Activated CD8-positive, alpha-beta memory T cell treated with anti-CD3 and anti-CD28 coated beads, Interleukin-2, amount 50 U/mL, for 48 hours (primary cell): ENCODE measurements around the gene TUSC2.

ENCODE experiments used
- DNase-seq: peaks from one replicate; pipeline ENCODE4 v3.0.0-alpha.2; 2020

TUSC2 gene

DNA sequence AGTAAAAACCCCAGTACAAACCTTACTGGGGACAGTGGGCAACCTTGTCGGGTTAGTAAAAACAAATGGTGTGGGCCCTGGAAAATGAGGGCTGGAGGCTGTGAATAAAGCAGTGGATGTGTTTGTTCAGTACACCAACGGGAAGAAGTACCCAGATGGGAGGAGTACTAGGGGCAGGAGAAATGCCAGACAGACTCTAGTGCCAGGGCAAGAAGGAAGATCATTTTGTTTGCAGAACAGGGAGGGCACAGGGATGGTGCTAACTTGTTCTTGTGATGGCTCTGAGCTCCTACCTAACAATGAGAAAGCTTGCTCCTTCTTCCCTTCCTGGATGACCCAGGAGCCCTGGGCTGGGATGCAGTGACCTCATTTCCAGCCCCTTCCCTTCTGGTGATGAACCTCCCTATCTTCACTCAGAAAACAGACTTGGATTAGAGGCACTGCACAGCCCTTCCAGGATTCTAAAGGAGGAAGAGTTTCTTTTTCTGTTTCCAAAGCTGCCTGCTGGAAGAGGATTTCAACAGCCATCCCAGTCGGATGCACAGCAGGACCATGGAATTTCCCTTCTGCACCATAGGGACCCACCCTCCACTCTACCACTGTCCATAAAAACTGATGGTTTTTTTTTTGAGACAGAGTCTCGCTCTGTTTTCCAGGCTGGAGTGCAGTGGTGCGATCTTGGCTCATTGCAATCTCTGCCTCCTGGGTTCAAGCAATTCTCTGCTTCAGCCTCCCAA is 6.5 kb upstream of the TUSC2 start:
- DNase-seq, result no peak

DNA sequence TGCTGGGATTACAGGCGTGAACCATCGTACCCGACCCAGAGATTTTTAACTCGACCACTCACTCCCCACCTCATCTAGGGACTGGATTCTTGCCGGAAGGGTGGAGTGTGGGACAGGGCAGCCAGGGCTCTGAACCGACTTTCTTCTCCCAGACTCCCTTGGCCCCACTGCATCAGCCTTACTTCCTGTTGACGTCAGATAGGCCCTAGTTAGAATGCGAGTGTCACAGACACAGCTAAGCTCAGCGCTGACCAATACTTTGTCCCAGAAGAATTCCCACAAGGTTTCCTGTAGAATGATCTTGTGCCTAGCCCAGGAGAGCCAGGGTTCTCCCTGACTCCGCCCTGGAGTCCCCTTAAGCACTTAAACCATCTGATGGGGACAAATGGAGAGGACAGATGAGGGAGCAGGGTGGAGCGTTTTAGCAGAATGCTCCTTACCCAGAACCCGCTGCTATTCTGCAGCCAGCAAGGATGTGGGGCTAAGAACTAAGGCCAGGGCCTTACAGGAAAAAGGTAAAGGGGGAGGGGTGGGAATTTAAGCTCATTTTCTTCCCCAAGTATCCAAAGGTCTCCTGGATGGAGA is 5.8 kb upstream of the TUSC2 start:
- DNase-seq, result no peak

DNA sequence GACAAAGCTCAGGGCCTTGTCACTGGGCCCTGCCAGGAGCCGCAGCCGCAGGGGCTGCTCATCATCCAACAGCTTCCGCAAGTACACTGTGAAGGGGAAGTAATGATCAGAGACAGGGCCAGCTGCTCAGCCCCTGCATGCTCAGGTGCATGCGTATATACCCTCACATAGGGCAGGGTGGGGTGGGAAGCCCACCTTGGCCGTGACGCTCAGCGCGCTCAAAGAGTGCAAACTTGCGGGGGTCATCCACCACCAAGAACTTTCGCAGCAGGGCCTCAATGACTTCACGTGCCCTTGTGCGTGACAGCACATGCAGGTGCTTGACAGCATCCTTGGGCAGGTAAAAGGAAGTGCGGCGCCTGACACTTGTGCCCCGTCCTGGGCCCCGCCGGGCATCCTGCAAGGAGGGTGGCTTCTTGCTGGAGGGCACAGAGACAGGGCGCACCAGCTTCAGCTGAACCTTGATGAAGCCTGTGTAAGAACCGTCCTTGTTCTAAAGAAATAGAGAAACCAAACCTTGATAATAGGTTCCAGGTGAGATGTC is 3.4 kb upstream of the TUSC2 start:
- no peak for DNase-seq

DNA sequence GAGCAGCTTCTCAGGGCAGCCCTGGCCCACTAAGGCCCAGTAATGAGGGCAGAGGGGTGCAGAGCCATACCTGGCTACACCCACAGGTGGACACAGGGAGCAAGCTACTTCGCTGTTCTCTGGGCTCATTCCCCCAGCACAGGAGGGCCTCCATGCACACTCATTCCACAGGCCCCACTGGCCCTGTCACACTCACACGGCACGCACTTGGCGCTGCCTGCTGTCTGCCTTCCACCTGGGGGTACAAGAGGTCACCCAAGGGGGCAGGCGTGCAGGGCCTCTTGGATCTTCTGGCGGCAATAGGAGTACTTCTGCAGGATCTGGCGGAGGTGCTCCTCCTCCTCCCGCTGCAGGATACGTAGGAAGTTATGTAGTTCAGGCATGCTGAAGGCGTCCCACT is 2.3 kb upstream of the TUSC2 start:
- DNase-seq, result no peak

GRCh38 chr3:50327129-50327528 is 894 bp downstream of the TUSC2 start:
- DNase-seq, result no peak

GRCh38 chr3:50326182-50326541 is 1.9 kb downstream of the TUSC2 start:
- no peak for DNase-seq

GRCh38 chr3:50325497-50326181 is 2.4 kb downstream of the TUSC2 start:
- DNase-seq, result no peak

DNA sequence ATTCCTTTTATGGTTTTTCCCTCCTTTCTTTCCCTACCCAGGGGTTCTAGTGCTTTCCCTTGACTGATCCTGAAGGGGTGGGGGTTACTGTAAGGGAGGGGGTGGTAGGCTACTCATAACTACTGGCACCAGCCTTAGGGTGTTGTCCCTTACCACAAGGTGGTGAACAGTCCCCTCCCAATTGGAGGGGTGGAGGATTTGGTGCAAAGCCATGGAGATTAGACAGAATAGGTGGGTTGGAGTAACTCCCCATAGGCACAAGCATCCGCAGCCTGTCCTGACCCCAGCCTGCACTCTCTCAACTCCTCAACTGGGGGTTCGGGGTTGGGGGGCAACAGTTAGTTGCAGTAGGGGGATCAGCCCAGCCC is 2.9 kb downstream of the TUSC2 start:
- no peak for DNase-seq

- DNase-seq, result peak; percentile 83
Observed at GRCh38 chr3:50324351-50325112, 3.5 kb downstream of the TUSC2 start.

DNA sequence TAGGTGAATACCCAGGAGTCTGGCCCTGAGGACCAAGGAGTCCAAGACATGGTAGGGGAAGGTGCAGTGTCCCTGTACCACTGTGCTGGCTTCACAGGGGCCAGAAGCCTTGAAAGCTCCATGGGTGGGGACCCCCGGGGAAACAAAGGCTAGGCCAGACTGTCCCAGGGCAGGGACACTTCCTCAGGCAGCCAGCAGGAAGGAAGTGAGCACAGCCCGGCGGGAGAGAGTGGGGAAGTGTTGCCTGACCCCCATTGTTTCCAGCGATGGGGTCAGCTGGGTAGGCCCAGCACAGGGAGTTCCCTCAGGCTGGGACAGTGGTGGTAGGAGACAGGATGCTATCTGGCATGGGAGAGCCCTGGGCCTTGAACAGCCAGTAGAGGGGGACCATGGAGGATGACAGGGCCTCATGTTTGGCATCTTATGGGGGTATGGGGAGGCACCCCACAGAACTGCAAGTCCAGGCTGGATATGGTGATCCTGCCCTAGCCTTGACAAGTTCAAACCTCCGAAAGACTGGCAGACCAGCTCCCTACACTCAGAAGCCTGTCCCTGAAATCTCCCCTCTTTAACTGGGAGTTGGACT is 4.3 kb downstream of the TUSC2 start:
- DNase-seq, result no peak

GRCh38 chr3:50323092-50323600 is 4.9 kb downstream of the TUSC2 start:
- no peak for DNase-seq

DNA sequence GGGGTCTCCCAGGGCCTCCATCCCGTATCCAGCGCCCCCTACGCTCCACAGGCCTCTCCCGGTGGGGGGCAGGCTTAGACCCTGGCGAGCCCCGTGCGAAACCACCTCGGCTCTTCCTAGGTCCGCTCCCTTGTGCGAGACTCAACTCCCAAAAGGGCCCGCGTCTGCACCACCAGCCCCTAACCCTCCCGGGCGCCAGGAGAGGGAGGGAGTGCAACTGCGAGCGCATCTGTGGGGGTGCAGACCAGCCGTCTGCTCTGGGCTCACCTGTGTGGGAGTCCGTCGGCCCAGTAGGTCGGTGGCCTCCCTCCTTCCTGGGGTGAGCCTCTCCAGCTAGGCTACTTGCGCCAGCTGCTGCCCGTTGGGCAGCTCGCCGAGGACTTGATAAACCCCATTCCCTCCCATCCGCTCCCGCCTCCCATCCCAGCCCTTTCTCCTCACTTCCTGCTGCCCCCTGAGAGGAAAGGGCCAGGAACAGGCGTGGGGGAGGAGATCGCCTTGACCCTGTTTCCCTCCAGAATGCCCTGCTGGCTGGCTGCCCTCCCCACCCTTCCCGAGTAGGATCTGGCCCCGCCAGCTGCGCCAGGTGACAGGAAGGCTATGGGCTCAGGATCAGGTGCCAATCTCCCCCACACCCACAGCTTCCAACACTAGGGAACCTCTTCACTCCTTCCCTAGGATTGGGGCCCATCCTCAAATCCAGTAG is 5.5 kb downstream of the TUSC2 start, which contains the start of gene HYAL2:
Gene HYAL2, minus strand, starts transcription at position 360 of the 706 bp plus-strand sequence. CDS start 2,256 bp downstream, outside the sequence.
- no peak for DNase-seq

DNA sequence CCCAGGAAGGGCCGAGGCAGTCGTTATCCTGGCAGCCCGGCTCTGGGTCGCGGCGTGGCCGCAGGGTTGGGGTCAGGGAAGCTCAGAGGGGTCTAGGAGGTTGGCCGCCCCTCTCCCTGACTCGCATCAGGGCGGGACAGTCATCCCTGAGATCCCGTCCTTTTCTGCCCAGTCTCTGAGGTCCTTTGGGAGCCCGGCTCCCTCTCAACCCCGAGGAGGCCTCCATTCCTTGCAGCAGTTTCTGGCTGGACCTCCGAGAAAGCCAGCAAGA is 6.0 kb downstream of the TUSC2 start:
- DNase-seq, result no peak

GRCh38 chr3:50321336-50322114 is 6.5 kb downstream of the TUSC2 start:
- DNase-seq, result peak; percentile 90

GRCh38 chr3:50320853-50321335 is 7.1 kb downstream of the TUSC2 start:
- no peak for DNase-seq

GRCh38 chr3:50319894-50320625 is 8.0 kb downstream of the TUSC2 start:
- no peak for DNase-seq

- no peak for DNase-seq
Observed at GRCh38 chr3:50319181-50319893, 8.7 kb downstream of the TUSC2 start.

GRCh38 chr3:50318615-50319014 is 9.4 kb downstream of the TUSC2 start:
- DNase-seq, result no peak

DNA sequence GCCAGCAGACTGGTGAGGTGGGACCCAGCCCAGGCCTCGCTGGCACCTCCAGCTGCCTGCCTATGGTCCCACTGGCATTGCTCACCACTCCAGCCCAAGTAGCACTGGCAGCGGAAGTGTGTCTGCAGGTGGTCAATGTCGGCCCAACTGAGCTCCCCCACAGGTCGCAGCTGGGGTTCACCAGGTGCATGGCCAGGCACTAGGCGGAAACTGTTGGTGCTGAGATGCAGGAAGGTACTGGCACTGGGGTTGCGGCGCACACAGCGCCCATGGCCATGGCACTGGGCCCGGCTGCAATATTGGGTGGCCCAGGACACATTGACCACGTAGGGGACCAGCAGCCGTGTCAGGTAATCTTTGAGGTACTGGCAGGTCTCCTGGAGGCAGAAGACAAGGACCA is 9.9 kb downstream of the TUSC2 start:
- DNase-seq, result no peak

DNA sequence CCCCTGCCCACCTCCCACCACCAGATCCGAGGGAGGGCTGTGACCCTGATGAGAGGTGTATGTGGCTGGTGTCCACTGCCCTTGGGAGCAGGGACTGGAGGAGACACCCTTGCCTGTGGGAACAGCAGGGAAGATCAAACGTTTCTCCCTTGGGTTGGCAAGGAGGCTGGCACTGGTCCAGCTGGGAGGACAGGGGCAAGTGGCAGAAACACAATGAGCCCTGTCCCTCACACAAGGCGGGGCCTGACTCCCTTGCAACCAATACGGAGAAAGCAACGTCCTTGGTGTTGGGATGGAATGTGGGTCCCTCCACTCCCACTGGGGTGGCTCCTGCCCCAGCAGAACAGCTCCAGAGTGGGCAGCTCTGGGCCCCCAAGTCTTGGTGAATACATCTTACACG is 10.7 kb downstream of the TUSC2 start:
- DNase-seq, result no peak
